GM12892 (cell line): ENCODE results near the gene STAG3. TPM values are rescaled to one million over a fixed set of nuclear protein-coding genes. Genes with fewer than 3 reads are reported as not detected.
"Not testable (repeated sequence)": the region's sequence is repeated elsewhere in the genome, so short reads cannot be mapped to it uniquely, and the experiment has no call there.

Experiments used
- DNase-seq: peaks from one replicate; pipeline ENCODE4 v3.0.0; 2011; ENCODE audit not compliant: insufficient read length
- FAIRE-seq: peaks from 2 replicates; lab custom pipeline; 2011; peaks lifted over from hg19 to GRCh38; lab: Jason Lieb, UNC
- POLR2A ChIP-seq: IDR thresholded peaks from 2 replicates; pipeline ENCODE4 v1.6.1; 2011; ENCODE audit warnings: low read depth, low read length, control low read depth
- POLR2AphosphoS5 ChIP-seq: IDR thresholded peaks from 2 replicates; pipeline ENCODE4 v1.6.1; 2011; ENCODE audit warnings: low read depth, low read length, control low read depth
- TAF1 ChIP-seq: IDR thresholded peaks from 2 replicates; pipeline ENCODE4 v1.6.1; 2011; ENCODE audit warnings: low read depth, mild to moderate bottlenecking, control low read depth, low read length, borderline replicate concordance
- polyA plus RNA-seq: library from polyadenylated mRNA; unstranded; fragments of >200 nt; gene quantifications from one replicate; pipeline ENCODE4 v1.2.1, GENCODE V29; 2012; ENCODE audit warnings: missing spikeins, inconsistent platforms; ENCODE audit not compliant: missing spikeins

The STAG3 gene
- 353 TPM for polyA plus RNA-seq

GRCh38 chr7:100177045-100178001, at the start of gene STAG3, which contains the start of gene GPC2:
Gene STAG3 (plus strand): TSS chr7:100177918. CDS start chr7:100180557, 2,639 bp downstream.
Gene GPC2 (minus strand): TSS chr7:100177381. CDS start chr7:100177199, 182 bp downstream.
- TF ChIP-seq TAF1 (peak; percentile 31; the same call in 1 of the 2 replicates), POLR2A (no peak), POLR2AphosphoS5 (no peak)
- DNase-seq (peak; percentile 91), FAIRE-seq (peak; percentile 97)

GRCh38 chr7:100128637-100128963, 49.1 kb upstream of the STAG3 start:
- no peak for TF ChIP-seq TAF1
- no peak for TF ChIP-seq POLR2AphosphoS5
- TF ChIP-seq POLR2A: no peak

GRCh38 chr7:100130220-100130607, 47.5 kb upstream of the STAG3 start:
- not testable (repeated sequence) for DNase-seq, FAIRE-seq

More at GRCh38 chr7:100128637-100128963, 49.1 kb upstream of the STAG3 start:
- no peak for FAIRE-seq
- DNase-seq: no peak

GRCh38 chr7:100130608-100131453, 46.9 kb upstream of the STAG3 start:
- peak; percentile 65 for FAIRE-seq
- DNase-seq: no peak
- TF ChIP-seq POLR2AphosphoS5: no peak
- no peak for TF ChIP-seq POLR2A
- no peak for TF ChIP-seq TAF1

- DNase-seq (no peak), FAIRE-seq (no peak)
- TF ChIP-seq TAF1: no peak
- no peak for TF ChIP-seq POLR2AphosphoS5
- no peak for TF ChIP-seq POLR2A
Observed at GRCh38 chr7:100132126-100132525, 45.6 kb upstream of the STAG3 start.

- DNase-seq (peak; percentile 70), FAIRE-seq (peak; percentile 94)
- TF ChIP-seq POLR2AphosphoS5: no peak
- TF ChIP-seq TAF1: no peak
- TF ChIP-seq POLR2A: no peak
Observed at GRCh38 chr7:100132697-100133151, 45.0 kb upstream of the STAG3 start.

GRCh38 chr7:100137851-100138760, 39.6 kb upstream of the STAG3 start:
- DNase-seq: no peak
- peak; percentile 74 for FAIRE-seq
- no peak for TF ChIP-seq TAF1
- TF ChIP-seq POLR2AphosphoS5: no peak
- TF ChIP-seq POLR2A: no peak

- DNase-seq (no peak), FAIRE-seq (no peak)
- no peak for TF ChIP-seq POLR2AphosphoS5
- TF ChIP-seq POLR2A: no peak
Observed at GRCh38 chr7:100141555-100141949, 36.2 kb upstream of the STAG3 start.

GRCh38 chr7:100142461-100142860, 35.3 kb upstream of the STAG3 start:
- TF ChIP-seq TAF1 (no peak), POLR2AphosphoS5 (no peak), POLR2A (no peak)
- FAIRE-seq: no peak

GRCh38 chr7:100146350-100146749, 31.4 kb upstream of the STAG3 start:
- DNase-seq, FAIRE-seq: not testable (repeated sequence)

More at GRCh38 chr7:100142461-100142860, 35.3 kb upstream of the STAG3 start:
- DNase-seq: no peak

GRCh38 chr7:100147278-100147677, 30.4 kb upstream of the STAG3 start:
- DNase-seq: no peak
- no peak for FAIRE-seq
- TF ChIP-seq POLR2A (no peak), TAF1 (no peak), POLR2AphosphoS5 (no peak)
